Measurements from ENCODE around the gene SLC22A17. TPM values are rescaled to one million over a fixed set of nuclear protein-coding genes. Genes with fewer than 3 reads are reported as not detected.
A peak's percentile ranks its signal among the peaks of the same experiment; 100 is the strongest.

Gene SLC22A17
- total and polyA plus RNA-seq, 2 of the 13 experiments (the other 11 are each of a cell fraction or from before 2014, with no cell fraction given): 0.95 to 1.1 TPM

DNA sequence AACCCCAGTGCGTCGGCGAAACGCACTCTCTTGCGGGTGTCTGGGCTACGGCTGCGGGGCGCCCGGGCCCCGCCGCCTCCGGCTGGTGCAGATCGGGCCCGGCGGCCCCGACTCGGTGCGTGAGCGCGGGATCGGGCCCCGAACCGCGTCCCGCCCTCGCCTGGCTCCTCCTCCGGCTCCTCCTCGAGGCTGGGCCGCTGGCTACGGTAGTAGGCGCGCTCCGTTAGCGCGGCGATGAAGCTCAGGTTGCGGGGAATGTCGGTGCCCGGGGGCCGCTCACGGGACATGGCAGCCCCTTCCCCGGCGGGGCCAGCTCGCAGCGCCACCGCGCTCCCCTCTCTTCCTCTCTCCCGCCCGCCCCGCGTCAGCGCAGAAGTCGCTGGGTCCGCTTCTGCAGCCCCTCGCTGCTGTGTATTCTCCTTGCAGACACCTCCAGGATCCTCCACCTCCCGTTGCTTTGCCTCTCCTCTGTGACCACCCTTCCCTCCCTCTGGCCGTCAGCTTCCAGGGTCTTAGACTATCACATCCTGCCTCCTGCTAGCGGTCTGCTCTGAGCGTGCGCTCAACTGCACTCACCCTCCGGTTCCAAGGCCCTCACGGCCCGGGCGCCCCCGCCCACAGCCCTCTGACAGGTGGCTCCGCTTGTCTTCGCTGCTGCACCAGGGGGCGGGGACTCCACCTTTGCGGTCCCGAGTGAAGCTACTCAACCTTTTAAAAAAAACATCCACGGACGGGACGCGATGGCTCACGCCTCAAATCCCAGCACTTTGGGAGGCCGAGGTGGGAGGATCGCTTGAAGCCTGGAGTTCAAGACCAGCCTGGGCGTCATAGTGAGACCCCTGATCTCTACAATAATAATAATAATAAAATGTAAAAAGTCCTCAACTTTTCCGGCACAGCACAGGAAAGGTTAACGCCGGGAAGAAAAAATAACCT is 50.1 kb downstream of the SLC22A17 start, which contains the start of gene PPP1R3E (continued):
- peak; percentile 81; the same call in 1 of the 2 replicates for TF ChIP-seq EED (CRISPR knock-in tag; IDR thresholded peaks at IDR 0.05)
- no peak for TF ChIP-seq ZNF761 (CRISPR knock-in tag; conservative IDR thresholded peaks at IDR 0.05)
- TF ChIP-seq, protein P1, sequence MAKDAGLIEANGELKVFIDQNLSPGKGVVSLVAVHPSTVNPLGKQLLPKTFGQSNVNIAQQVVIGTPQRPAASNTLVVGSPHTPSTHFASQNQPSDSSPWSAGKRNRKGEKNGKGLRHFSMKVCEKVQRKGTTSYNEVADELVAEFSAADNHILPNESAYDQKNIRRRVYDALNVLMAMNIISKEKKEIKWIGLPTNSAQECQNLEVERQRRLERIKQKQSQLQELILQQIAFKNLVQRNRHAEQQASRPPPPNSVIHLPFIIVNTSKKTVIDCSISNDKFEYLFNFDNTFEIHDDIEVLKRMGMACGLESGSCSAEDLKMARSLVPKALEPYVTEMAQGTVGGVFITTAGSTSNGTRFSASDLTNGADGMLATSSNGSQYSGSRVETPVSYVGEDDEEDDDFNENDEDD (CRISPR knock-in tag; IDR thresholded peaks at IDR 0.05; ENCODE audit: borderline replicate concordance): peak; percentile 70
- TF ChIP-seq NKX3-1 (CRISPR knock-in tag; IDR thresholded peaks at IDR 0.05): no peak
- TF ChIP-seq ZNF567 (CRISPR knock-in tag; IDR thresholded peaks at IDR 0.05; ENCODE audit: borderline replicate concordance): peak; percentile 97
- TF ChIP-seq, protein P2, sequence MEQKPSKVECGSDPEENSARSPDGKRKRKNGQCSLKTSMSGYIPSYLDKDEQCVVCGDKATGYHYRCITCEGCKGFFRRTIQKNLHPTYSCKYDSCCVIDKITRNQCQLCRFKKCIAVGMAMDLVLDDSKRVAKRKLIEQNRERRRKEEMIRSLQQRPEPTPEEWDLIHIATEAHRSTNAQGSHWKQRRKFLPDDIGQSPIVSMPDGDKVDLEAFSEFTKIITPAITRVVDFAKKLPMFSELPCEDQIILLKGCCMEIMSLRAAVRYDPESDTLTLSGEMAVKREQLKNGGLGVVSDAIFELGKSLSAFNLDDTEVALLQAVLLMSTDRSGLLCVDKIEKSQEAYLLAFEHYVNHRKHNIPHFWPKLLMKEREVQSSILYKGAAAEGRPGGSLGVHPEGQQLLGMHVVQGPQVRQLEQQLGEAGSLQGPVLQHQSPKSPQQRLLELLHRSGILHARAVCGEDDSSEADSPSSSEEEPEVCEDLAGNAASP (CRISPR knock-in tag; IDR thresholded peaks at IDR 0.05; ENCODE audit: borderline replicate concordance): peak; percentile 5
- TF ChIP-seq YEATS4 (CRISPR knock-in tag; IDR thresholded peaks at IDR 0.05; ENCODE audit: borderline replicate concordance): peak; percentile 94
- no peak for TF ChIP-seq MBD4 (IDR thresholded peaks at IDR 0.05; ENCODE audit: borderline replicate concordance, low read length)
- TF ChIP-seq, protein P3, sequence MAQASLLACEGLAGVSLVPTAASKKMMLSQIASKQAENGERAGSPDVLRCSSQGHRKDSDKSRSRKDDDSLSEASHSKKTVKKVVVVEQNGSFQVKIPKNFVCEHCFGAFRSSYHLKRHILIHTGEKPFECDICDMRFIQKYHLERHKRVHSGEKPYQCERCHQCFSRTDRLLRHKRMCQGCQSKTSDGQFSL (CRISPR knock-in tag; IDR thresholded peaks at IDR 0.05): no peak
- TF ChIP-seq TARDBP (CRISPR knock-in tag; IDR thresholded peaks at IDR 0.05): peak; percentile 58; the same call in 1 of the 2 replicates
- TF ChIP-seq TBX2 (CRISPR knock-in tag; IDR thresholded peaks at IDR 0.05; ENCODE audit: borderline replicate concordance): peak; percentile 77; the same call in 1 of the 2 replicates
- peak; percentile 8; the same call in 1 of the 2 replicates for TF ChIP-seq TOE1 (CRISPR knock-in tag; IDR thresholded peaks at IDR 0.05)
- no peak; the same call in 1 of the 2 replicates for TF ChIP-seq ZNF251 (CRISPR knock-in tag; IDR thresholded peaks at IDR 0.05)
- TF ChIP-seq ZNF615 (CRISPR knock-in tag; IDR thresholded peaks at IDR 0.05; ENCODE audit: borderline replicate concordance): no peak
- no peak for TF ChIP-seq ZNF775 (CRISPR knock-in tag; IDR thresholded peaks at IDR 0.05; ENCODE audit: borderline replicate concordance)
- 0 out of 2 replicates have a peak, but pooled peaks have one; percentile 71 for TF ChIP-seq ZNF383 (CRISPR knock-in tag; IDR thresholded peaks at IDR 0.05; ENCODE audit: borderline replicate concordance)
- TF ChIP-seq JUND (CRISPR knock-in tag; IDR thresholded peaks at IDR 0.05): peak; percentile 47
- no peak; the same call in 1 of the 2 replicates for TF ChIP-seq ZNF782 (CRISPR knock-in tag; IDR thresholded peaks at IDR 0.05; ENCODE audit: borderline replicate concordance)
- peak; percentile 46; the same call in 1 of the 2 replicates for TF ChIP-seq ZNF547 (CRISPR knock-in tag; IDR thresholded peaks at IDR 0.05)
- TF ChIP-seq, protein P4, sequence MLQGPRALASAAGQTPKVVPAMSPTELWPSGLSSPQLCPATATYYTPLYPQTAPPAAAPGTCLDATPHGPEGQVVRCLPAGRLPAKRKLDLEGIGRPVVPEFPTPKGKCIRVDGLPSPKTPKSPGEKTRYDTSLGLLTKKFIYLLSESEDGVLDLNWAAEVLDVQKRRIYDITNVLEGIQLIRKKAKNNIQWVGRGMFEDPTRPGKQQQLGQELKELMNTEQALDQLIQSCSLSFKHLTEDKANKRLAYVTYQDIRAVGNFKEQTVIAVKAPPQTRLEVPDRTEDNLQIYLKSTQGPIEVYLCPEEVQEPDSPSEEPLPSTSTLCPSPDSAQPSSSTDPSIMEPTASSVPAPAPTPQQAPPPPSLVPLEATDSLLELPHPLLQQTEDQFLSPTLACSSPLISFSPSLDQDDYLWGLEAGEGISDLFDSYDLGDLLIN (CRISPR knock-in tag; IDR thresholded peaks at IDR 0.05; ENCODE audit: borderline replicate concordance): peak; percentile 24; the same call in 1 of the 2 replicates
